Gastrocnemius medialis (tissue), 4 donors: ENCODE measurements around the gene VPS37D.
"Not testable (repeated sequence)": the region's sequence is repeated elsewhere in the genome, so short reads cannot be mapped to it uniquely, and the experiment has no call there.

ENCODE experiments used
- POLR2A ChIP-seq, 2 donors: fragments of 450-650 bp; IDR thresholded peaks; one replicate each; pipeline ENCODE4 v1.6.1; 2017; ENCODE audit warnings: antibody characterized with exemption in 2 of 2, mild to moderate bottlenecking in 2 of 2, moderate library complexity in 2 of 2
- TF ChIP-seq, protein P1 (sequence below), 5 experiments: fragments of 450-650 bp in 3 of 5; fragments of 200-600 bp in 2 of 5; sonication (generic) in 2 of 5; IDR thresholded peaks in 4 of 5; conservative IDR thresholded peaks in 1 of 5; 1 replicate in 4 of 5; 2 replicates in 1 of 5; pipeline ENCODE4 v1.5.1; 2016 to 2019; ENCODE audit warnings: antibody characterized with exemption in 5 of 5, mild to moderate bottlenecking in 3 of 5, moderate library complexity in 3 of 5

DNA sequence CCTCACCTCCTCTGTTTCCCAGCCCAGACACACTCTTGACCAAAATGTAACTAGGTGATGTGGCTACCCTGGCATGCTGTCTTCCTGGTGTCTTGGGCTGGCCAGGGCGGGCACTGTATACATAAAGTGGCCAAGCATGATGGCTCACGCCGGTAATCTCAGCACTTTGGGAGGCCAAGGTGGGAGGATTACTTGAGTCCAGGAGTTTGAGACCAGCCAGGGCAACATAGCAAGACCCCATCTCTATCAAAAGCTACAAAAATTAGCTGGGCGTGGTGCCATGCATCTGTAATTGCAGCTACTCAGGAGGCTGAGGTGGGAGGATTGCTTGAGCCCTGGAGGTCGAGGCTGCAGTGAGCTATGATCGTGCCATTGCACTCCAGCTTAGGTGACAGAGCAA, 45.7 kb downstream of the VPS37D start:
- TF ChIP-seq, protein P1, sequence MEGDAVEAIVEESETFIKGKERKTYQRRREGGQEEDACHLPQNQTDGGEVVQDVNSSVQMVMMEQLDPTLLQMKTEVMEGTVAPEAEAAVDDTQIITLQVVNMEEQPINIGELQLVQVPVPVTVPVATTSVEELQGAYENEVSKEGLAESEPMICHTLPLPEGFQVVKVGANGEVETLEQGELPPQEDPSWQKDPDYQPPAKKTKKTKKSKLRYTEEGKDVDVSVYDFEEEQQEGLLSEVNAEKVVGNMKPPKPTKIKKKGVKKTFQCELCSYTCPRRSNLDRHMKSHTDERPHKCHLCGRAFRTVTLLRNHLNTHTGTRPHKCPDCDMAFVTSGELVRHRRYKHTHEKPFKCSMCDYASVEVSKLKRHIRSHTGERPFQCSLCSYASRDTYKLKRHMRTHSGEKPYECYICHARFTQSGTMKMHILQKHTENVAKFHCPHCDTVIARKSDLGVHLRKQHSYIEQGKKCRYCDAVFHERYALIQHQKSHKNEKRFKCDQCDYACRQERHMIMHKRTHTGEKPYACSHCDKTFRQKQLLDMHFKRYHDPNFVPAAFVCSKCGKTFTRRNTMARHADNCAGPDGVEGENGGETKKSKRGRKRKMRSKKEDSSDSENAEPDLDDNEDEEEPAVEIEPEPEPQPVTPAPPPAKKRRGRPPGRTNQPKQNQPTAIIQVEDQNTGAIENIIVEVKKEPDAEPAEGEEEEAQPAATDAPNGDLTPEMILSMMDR (IDR thresholded peaks at IDR 0.05 in 4 of 5, conservative IDR thresholded peaks at IDR 0.05 in 1 of 5): not testable (repeated sequence)
- TF ChIP-seq POLR2A (IDR thresholded peaks at IDR 0.05): not testable (repeated sequence)
